Upper lobe of left lung (tissue), 4 donors: ENCODE results near the gene KDM8.

Source experiments
- CTCF ChIP-seq, 6 experiments: fragments of 450-650 bp in 4 of 6; fragments of 200-600 bp in 2 of 6; sonication (generic) in 2 of 6; IDR thresholded peaks; one replicate each; pipeline ENCODE4 v1.5.1; 2016 to 2019; ENCODE audit warnings: antibody characterized with exemption in 6 of 6
- EP300 ChIP-seq, 4 donors: sonication (generic); formaldehyde crosslinking; IDR thresholded peaks; one replicate each; pipeline ENCODE4 v1.5.1; 2017; ENCODE audit warnings: antibody characterized with exemption in 4 of 4, control low read depth in 2 of 4
- POLR2A ChIP-seq, 4 donors: fragments of 450-650 bp; IDR thresholded peaks; one replicate each; pipeline ENCODE4 v1.5.1; 2016 to 2017; ENCODE audit warnings: antibody characterized with exemption in 4 of 4, mild to moderate bottlenecking in 2 of 4
- POLR2AphosphoS5 ChIP-seq, 2 donors: sonication (generic); formaldehyde crosslinking; IDR thresholded peaks; one replicate each; pipeline ENCODE4 v1.5.1; 2017; ENCODE audit warnings: antibody characterized with exemption in 2 of 2

GRCh38 chr16:27252206-27252585, 48.9 kb downstream of the KDM8 start:
- TF ChIP-seq POLR2AphosphoS5 (IDR thresholded peaks at IDR 0.05) (no peak), CTCF (IDR thresholded peaks at IDR 0.05) (no peak), POLR2A (IDR thresholded peaks at IDR 0.05) (no peak), EP300 (IDR thresholded peaks at IDR 0.05) (no peak)
